TTC549 (cell line): Measurements from ENCODE around the gene UPF3A.
"Not testable (repeated sequence)": the region's sequence is repeated elsewhere in the genome, so short reads cannot be mapped to it uniquely, and the experiment has no call there.

Source experiments
- FAIRE-seq: peaks from 2 replicates; lab custom pipeline; 2012; peaks lifted over from hg19 to GRCh38; lab: Jason Lieb, UNC

Gene UPF3A

GRCh38 chr13:114309086-114309485 is 27.7 kb downstream of the UPF3A start:
- no peak for FAIRE-seq

- no peak for FAIRE-seq
Measured at GRCh38 chr13:114309806-114310410, 28.5 kb downstream of the UPF3A start.

- FAIRE-seq: peak; percentile 29
Measured at GRCh38 chr13:114310956-114311355, 29.6 kb downstream of the UPF3A start.

GRCh38 chr13:114311387-114311786 is 30.0 kb downstream of the UPF3A start:
- FAIRE-seq: no peak

- peak; percentile 57 for FAIRE-seq
Measured at GRCh38 chr13:114311908-114312307, 30.5 kb downstream of the UPF3A start.

GRCh38 chr13:114313061-114313860 is 31.9 kb downstream of the UPF3A start:
- FAIRE-seq: no peak

GRCh38 chr13:114314074-114314912 is 32.9 kb downstream of the UPF3A start, which contains the start of gene CHAMP1:
Gene CHAMP1, plus strand, starts transcription at chr13:114314503. Its CDS starts 9,340 bp downstream, at chr13:114323843.
- FAIRE-seq: no peak

- FAIRE-seq: no peak
Measured at GRCh38 chr13:114315074-114315785, 33.8 kb downstream of the UPF3A start.

GRCh38 chr13:114318624-114319023 is 37.2 kb downstream of the UPF3A start:
- FAIRE-seq: no peak

GRCh38 chr13:114319441-114319913 is 38.1 kb downstream of the UPF3A start:
- FAIRE-seq: no peak

- no peak for FAIRE-seq
Measured at GRCh38 chr13:114320065-114320464, 38.7 kb downstream of the UPF3A start.

- FAIRE-seq: no peak
Measured at GRCh38 chr13:114321256-114321655, 39.9 kb downstream of the UPF3A start.

- FAIRE-seq: no peak
Measured at GRCh38 chr13:114323349-114323748, 41.9 kb downstream of the UPF3A start.

GRCh38 chr13:114324334-114324733 is 42.9 kb downstream of the UPF3A start:
- no peak for FAIRE-seq

GRCh38 chr13:114325729-114326128 is 44.3 kb downstream of the UPF3A start:
- FAIRE-seq: no peak

GRCh38 chr13:114328034-114328433 is 46.6 kb downstream of the UPF3A start:
- FAIRE-seq: no peak

GRCh38 chr13:114328595-114328994 is 47.2 kb downstream of the UPF3A start:
- FAIRE-seq: no peak

- FAIRE-seq: no peak
Measured at GRCh38 chr13:114330086-114330485, 48.7 kb downstream of the UPF3A start.

- not testable (repeated sequence) for FAIRE-seq
Measured at GRCh38 chr13:114333881-114334280, 52.5 kb downstream of the UPF3A start.

- FAIRE-seq: no peak
Measured at GRCh38 chr13:114334305-114335053, 53.1 kb downstream of the UPF3A start.

GRCh38 chr13:114336457-114336856 is 55.1 kb downstream of the UPF3A start:
- FAIRE-seq: not testable (repeated sequence)
